GM21576 (cell line): ENCODE measurements around the gene RCSD1.
"Not testable (repeated sequence)": the region's sequence is repeated elsewhere in the genome, so short reads cannot be mapped to it uniquely, and the experiment has no call there.

Experiments
- ATAC-seq: cut with Tn5 transposase; IDR thresholded peaks from one replicate; pipeline ENCODE4 v1.9.1; 2021; ENCODE audit warnings: mild to moderate bottlenecking, moderate library complexity; ENCODE audit not compliant: unreplicated experiment

RCSD1 gene

DNA sequence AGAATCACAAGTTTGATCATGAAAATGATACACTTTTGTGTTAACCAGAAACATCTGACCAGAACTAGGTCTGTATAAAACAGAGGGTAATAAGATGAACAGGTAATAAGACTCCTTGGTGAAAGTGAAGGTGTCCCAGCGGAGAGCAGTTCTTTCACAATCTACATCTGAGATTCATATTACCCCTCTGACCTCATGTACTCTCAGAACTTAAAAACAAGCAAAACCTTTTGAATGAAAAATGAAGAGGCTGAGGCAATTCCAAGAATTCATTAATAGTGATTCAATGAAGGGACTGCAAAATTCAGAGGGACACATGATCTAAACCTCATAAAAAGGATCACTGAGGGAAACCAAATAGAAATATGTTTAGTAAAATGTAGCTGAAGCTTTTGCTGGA is 80.8 kb downstream of the RCSD1 start:
- no peak for ATAC-seq

DNA sequence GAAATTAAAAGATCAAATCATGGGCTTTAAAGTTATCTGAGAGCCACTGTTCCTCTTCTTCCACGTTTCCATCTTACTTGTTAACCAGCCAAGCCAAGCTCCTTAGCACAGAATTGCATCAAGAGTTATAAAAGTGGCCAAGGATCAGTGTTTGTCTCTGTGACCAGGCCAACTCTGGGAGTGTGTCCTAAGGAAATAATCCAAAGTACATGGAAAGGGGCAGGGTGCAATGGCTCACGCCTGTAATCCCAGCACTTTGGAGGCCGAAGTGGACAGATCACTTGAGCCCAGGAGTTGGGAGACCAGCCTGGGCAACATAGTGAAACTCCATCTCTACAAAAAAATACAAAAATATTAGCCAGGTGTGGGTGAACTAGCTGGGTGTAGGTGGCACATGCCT is 81.8 kb downstream of the RCSD1 start:
- no peak for ATAC-seq

DNA sequence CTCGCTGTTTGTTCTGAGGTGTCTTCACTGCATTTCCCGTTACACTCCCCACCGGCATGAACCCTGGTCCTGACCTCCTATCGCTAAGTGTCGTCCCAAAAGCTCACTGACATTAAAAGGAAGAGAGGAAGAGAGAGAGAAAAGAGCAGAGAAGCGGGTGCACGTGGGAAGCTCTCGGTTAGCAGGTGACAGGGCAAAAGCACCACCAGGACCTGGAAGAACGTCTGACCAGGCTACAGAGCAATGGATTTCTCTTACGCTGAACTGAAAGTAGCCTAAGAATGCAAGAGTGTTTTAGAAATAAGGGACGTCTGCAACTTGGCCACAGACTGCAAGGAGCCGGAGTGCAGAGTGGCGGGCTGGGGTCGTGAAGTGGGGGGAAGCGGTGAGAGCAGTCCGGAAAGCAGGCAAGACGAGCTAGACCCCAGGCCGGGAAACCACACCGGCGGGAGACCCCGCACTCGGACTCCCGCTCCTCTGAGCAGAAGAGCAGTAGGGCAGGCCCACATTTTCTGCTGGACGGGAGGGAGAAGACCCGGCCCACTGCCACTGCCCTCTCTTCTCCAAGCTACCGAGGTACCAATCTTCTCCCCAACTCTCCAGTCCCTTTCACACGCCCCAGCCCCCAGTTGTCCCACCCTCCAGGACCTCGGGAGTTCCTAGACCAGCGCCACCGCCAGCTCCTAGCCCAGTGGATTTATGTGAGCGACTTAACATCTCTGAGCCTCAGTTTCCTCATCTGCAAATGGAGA is 83.5 kb downstream of the RCSD1 start:
- no peak for ATAC-seq

DNA sequence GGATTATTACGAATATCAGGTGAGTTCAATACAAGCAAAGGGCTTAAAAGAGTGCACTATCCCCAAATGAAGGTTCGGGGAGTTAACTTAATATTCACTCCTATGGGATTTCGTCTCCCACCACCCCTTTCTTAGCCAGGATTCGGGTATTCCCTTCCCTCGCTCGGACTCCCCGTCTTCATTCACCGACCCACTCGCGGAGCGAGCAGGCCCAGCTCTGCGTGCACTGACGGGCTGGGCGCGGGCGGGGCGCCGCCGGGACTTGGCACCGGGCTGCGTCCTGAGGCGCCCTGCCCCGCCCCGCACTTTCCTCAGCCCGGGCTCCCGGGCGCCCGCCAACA is 84.0 kb downstream of the RCSD1 start:
- peak; percentile 44 for ATAC-seq

DNA sequence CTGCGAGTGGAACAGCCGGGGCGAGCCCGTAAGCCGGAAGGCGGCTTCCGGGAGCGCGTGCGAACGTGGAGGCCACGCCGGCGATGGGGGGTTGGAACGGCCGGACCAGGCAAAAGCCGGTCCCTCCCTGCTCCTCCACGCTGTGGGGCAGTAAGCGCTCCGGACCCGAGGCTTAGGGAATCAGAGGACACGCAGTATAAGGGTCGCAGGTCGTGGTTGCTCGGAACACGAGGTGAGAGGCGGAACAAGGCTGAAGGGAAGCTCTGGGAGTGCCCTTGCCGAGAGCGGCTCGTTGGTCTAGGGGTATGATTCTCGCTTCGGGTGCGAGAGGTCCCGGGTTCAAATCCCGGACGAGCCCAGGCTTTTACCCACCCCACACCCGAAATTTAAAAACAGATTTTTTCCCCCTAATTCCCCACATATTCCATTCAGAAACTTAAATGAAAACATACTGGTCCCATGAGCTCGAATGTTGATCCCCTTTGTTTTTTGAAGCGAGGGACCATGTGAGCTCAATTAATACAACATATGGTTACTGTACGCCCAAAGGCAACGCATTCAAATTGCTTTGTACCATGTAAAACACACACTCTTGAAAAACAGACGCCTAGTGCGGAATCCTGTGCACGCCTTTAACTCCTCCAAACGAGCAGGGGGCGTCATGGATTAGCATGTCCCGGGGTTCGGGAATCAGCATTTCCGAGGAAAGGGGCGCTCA is 84.6 kb downstream of the RCSD1 start:
- peak; percentile 41 for ATAC-seq

DNA sequence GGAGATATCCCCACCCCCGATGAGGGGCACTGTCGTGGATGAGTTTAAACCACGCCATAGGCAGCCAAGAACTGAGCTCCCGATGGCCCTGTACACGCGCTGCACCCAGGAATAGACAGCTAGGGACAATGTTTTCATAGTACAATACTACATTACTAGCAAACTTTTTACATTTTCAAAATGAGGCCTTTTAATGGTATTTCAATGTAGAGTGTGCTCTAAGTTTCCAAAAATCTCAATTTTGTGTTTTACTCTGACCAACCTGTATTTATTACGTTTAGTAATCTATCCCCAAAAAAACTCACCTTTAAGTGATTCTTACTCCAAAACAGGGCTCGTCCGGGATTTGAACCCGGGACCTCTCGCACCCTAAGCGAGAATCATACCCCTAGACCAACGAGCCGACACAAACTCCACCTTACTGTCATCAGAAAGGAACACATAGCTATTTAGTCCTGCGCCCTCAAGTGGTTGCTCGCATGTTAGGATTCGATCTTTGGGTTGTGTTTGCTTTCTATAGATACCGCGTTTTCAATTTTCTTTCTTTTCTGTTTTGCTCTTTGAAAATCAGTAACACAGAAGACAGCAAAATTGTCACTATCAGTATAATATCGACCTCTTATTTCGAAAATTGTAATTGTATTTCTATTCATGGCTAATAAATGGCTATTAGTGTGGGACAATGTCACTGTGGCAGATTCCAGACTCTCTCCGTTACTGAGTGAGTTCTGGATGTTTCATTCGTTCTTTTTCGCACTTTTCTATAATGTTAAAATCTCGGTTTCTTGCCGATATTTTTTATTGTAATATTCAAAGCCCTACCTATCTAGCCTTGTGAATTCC is 85.3 kb downstream of the RCSD1 start:
- peak; percentile 40 for ATAC-seq

DNA sequence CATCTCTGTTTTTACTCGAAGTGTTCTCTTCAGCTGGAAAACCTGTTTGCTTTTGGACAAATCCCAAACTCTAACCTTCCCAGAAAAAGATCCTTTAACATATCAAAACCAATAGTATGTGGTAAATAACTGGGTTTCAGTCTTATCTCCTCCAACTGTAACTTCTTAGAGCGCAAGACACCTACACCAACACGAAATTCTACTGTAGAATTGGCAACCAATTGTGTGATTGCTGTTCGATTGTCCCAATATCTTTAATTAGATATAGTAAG is 85.9 kb downstream of the RCSD1 start:
- no peak for ATAC-seq

DNA sequence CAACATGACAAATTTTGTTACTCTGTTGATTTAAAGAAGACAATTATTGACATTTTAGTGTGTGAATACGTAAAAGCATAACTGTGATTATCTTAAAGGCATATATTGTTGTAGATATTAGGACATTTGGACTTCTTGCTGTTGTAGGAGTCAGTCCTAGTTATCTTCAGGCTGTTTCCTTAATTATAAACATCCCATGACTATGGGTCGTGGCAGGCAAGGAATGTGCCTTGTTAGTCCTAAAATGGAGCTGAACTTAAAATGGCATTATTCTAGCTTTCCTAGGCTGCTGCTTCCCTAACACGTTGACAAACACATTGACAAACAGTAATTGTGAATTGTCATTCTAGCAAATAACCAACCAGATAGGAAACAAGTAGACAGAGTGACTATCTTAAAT is 87.3 kb downstream of the RCSD1 start:
- no peak for ATAC-seq

DNA sequence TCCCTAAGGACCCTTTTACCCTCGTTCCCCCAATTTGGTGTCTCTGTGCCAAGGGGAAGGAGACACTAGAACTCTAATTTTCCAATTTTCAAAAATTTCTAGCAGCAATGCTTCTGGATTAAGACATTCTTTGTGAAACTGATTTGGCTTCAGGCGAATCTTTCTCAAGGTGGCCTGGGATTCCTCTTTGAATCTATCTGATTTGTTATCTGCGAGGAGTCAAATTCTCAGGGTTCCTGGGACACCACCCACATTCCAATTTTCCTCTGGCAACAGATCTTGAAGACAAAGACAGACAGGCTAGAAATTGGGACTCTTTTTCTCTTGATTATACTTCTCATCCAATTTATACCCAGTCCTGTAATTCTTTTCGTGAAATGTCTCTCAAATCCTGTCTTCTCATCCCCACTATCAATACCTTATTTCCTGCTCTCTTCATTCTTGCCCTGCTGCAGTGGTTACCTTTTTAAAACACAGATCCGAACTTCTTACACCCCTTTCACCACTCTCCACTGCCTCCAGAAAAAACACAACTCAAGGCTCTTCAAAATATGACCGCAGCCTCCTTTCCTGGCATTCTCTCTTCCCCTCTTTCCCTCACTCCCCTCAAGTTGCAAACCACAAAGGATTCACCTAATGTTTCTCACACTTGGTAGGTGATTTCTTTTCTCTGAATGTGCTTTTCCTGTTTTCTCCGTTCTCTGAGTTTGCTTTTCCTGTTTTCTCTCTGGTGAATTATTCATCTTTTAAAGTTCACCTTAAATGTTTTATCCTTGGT is 89.1 kb downstream of the RCSD1 start:
- no peak for ATAC-seq

DNA sequence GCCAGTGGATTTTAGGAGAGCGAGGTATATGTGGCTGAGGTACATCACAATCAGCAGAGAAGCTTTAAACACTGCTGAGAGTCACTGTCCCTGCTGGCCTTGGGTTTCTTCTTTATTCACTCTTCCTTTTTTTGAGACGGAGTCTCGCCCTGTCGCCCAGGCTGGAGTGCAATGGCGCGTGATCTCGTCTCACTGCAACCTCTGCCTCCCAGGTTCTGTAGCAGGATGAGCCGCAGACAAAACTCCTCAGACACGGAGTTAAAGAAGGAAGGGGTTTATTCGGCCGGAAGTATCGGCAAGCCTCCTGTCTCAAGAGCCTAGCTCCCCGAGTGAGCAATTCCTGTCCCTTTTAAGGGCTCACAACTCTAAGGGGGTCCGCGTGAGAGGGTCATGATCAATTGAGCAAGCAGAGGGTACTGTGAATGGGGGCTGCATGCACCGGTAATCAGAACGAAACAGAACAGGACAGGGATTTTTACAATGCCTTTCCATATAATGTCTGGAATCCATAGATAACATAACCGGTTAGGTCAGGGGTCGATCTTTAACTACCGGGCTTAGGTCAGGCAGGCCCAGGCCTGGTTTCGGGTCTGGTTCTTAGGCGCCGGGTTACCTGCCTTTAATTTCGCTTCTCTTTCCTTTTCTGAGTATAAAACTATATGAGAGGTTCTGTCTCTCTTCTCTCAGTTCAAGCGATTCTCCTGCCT is 89.8 kb downstream of the RCSD1 start:
- not testable (repeated sequence) for ATAC-seq

DNA sequence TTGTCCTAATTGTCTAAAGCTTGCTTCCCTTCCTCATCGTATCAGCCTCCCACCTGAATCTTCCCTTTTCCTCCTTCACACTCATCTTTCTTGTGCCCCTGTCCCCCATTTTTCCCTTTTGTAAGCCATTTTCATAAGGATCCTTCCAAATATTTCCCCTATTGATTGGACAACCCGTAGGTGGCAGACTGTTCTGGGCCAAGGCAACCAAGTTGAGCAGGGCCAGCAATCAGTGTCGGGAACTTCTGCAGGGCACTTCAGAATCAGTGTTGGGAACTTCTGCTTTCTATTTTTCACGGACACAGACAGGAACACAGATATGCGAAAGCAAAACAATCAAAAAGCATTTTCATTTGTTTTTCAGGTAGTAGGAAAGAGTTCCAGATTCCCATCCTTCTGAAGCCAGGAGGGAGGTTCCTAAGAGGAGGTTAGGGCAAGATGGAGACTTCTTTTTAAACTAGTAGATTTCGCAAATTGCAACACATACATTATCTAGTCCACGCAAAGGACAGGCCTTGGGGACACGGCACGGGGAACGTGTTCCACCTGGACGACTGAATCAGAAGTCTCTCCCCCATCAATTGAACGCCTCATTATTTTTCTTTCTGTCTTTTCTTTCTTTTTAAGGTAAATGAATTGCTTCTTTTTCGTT is 91.1 kb downstream of the RCSD1 start:
- no peak for ATAC-seq

DNA sequence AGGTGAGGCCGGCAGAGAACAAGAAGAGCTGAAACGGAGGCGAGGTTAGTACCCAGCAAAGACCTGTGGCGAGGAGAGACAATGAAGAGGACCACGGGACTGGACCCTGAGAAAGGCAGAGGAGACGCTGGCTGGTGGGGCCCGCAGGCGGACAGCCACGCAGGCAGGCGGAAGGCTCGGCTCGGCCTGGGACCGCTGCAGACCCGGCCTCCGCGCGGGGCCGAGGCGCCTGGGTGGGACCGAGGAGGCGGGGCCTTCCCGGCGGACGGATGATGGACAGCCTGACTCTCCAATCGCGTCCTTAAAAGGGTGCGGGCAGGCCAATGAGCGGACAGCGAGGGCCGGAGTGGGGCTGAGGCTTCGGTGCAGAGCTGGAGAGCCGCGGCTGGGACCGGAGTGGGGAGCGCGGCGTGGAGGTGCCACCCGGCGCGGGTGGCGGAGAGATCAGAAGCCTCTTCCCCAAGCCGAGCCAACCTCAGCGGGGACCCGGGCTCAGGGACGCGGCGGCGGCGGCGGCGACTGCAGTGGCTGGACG is 91.7 kb downstream of the RCSD1 start, which contains the start of gene MPZL1:
MPZL1 (plus strand) TSS at position 366 of the 535 bp plus-strand sequence. CDS start 170 bp downstream, outside the sequence.
- ATAC-seq, result peak; percentile 89

DNA sequence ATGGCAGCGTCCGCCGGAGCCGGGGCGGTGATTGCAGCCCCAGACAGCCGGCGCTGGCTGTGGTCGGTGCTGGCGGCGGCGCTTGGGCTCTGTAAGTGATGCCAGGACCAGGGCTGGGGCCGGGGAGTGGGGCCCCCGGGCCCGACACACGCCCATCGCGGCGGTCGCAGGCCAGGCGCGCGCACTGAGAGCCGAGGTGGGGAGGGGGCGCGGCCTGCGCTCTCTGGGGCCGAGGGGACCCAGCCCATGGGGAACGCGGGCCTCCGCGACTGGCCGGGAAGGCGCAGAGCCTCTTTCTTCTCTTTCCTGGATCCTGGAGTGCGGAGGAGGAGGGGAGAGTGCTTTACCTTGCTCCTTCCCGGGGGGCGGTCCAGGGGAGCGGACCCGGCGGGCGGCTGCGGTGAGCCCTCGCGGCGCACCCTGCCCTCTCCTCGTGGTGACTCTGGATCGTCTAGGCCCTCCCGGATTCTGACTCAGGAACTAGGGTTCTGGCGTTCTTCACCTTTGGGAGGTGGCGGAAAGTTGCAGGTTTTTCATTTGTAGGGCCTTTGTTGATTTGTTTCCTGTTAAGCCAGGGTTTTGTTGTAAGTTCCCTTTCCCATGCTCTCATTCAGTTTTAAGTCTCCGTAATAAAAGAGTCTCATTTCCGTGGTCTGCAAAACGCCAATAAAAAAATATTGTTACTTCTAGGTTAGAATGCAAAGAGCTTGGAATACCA is 92.3 kb downstream of the RCSD1 start:
- ATAC-seq, result peak; percentile 13

DNA sequence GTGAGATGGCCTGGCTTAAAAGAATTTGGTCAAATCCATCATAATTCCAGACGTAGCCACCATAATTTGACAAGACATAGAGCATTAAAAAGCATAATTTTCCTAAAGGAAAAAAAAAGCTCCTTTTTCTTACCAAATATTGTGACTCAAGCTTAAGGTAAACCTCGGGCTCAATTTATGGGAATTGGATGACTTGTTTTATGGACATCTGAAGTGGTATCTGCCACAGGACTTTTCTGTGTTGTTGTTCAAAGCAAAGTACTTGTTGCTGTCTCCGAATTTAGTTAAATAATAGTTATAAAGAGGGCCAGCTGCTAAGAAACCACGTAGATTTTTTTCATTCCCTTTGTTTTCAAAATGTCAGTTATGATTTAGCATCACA is 92.8 kb downstream of the RCSD1 start:
- no peak for ATAC-seq

DNA sequence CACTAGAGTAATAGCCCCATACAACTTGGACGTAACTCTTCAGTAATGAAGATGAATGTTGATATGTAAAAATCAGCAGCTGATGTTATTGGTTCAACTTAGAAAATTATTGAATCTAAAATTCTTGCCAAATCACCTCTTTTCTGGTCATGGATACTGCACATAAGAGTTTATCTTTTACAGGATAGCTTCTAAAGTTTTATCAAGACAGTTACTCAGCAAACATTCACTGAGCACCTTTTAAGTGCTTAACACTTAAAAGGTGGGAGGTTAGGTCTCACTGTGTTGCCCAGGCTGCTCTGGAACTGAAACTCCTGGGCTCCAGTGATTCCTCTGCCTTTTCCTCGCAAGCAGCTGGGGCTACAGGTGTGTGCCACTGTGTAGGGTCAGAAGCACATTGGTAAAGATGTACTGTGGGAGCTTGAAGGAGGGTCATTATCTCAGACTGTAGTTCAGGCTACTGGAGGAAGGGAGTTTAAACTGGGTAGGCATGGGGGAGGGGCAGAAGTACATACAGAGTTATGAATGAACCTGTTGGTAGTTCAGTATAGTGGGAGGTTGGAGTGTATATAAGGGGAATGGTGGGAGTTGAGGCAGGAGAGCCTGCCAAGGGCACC is 93.8 kb downstream of the RCSD1 start:
- no peak for ATAC-seq

DNA sequence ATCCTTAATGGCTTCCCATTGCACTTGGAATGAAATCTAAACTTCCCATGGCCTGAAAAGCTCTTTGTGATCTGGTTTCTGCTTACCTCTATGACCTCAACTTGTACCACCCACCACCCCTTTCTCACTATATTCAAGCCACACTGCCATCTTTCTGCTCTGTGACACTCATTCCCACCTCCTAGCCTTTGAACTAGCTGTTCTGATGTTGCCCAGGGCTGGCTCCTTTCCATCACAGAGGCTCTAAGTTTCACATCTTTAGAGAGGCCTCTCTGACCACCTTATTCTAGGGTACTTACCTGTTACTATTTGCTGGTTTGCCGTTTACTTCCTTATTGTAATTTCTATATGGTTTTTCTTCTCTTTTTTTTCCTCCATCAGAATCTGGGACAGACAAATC is 96.0 kb downstream of the RCSD1 start:
- no peak for ATAC-seq

DNA sequence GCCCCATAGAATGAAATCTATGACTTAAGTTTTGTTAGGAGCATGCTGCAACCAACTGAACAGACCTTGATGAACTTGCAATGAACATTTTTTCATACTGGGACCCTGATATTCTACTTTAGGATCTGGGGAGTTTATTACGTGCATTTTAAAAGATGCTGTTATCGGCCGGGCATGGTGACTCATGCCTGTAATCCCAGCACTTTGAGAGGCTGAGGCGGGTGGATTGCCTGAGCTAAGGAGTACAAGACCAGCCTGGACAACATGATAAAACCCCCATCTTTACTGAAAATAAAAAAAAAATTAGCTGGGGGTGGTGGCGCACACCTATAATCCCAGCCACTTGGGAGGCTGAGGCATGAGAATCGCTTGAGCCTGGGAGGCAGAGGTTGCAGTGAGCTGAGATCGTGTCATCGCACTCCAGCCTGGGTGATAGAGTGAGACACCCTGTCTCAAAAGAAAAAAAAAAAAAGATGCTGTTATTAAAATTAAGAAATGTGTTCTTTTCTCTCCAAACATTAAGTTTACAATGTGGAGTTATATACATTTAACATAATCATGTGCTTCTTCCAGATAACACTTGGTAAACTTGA is 98.9 kb downstream of the RCSD1 start:
- no peak for ATAC-seq

DNA sequence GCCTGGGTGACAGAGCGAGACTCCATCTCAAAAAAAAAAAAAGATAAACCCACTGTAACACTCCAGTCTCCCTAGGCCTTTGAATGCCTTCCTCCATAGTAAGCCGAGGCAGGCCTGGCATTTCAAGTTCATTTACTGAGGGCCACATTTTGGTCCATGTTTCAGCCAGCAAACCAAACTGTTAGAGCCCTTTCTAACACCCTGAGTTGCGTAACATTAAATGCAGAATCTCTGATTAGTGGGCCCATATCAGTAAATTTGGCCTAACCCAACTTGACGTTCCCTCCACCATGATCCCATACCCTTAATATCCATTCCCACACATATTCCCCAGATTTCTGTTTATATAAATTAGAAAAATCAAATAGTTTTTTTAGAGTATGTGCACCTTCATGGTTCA is 104.2 kb downstream of the RCSD1 start:
- no peak for ATAC-seq
